Suprapubic skin (tissue), 4 donors: ENCODE results near the gene JAZF1.

Experiments
- POLR2A ChIP-seq, 2 donors: fragments of 450-650 bp; IDR thresholded peaks; one replicate each; pipeline ENCODE4 v1.6.1; 2017; ENCODE audit warnings: antibody characterized with exemption in 2 of 2, mild to moderate bottlenecking in 2 of 2, moderate library complexity in 2 of 2
- POLR2AphosphoS5 ChIP-seq, 3 donors: sonication (generic); formaldehyde crosslinking; IDR thresholded peaks; one replicate each; pipeline ENCODE4 v1.6.1; 2017; ENCODE audit warnings: antibody characterized with exemption in 3 of 3

DNA sequence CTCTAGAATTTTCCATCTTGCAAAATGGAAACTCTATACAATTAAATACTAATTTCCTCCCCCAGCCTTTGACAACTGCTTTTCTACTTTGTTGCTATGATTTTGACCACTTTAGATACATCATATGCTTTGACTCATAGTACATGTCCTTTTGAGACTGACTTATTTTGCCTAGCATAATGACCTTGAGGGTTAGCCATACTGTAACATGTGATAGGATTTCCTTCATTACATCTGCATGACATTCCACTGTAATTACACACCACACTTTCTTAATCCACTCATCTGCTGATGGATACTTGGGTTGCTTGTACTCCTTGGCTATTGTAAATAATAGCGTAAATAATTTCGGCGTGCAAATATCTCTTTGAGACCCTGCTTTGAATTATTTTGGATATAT is 127.7 kb downstream of the JAZF1 start:
- no peak for TF ChIP-seq POLR2A (IDR thresholded peaks at IDR 0.05)
- TF ChIP-seq POLR2AphosphoS5 (IDR thresholded peaks at IDR 0.05) = no peak
